IPS-15b (cell line): Measurements from ENCODE around the gene KRTAP9-7.
"Not testable (repeated sequence)": the region's sequence is repeated elsewhere in the genome, so short reads cannot be mapped to it uniquely, and the experiment has no call there.

Source experiments
- H3K27me3 ChIP-seq: one replicate; pipeline ENCODE4 v1.6.1; 2013; ENCODE audit warnings: low read length; ENCODE audit not compliant: control insufficient read depth, insufficient read depth
- H3K36me3 ChIP-seq: one replicate; pipeline ENCODE4 v1.6.1; 2013; ENCODE audit warnings: low read length; ENCODE audit not compliant: control insufficient read depth, insufficient read depth
- H3K4me1 ChIP-seq: one replicate; pipeline ENCODE4 v1.6.1; 2013; ENCODE audit warnings: mild to moderate bottlenecking, low read length; ENCODE audit not compliant: control insufficient read depth, insufficient read depth
- H3K4me3 ChIP-seq: one replicate; pipeline ENCODE4 v1.5.1; 2013; ENCODE audit warnings: low read depth, low read length
- H3K9ac ChIP-seq: one replicate; pipeline ENCODE4 v1.6.1; 2013; ENCODE audit warnings: low read depth, mild to moderate bottlenecking, low read length
- H3K9me3 ChIP-seq: one replicate; pipeline ENCODE4 v1.6.1; 2013; ENCODE audit warnings: mild to moderate bottlenecking, low read length; ENCODE audit not compliant: control insufficient read depth, insufficient read depth

KRTAP9-7 gene

DNA sequence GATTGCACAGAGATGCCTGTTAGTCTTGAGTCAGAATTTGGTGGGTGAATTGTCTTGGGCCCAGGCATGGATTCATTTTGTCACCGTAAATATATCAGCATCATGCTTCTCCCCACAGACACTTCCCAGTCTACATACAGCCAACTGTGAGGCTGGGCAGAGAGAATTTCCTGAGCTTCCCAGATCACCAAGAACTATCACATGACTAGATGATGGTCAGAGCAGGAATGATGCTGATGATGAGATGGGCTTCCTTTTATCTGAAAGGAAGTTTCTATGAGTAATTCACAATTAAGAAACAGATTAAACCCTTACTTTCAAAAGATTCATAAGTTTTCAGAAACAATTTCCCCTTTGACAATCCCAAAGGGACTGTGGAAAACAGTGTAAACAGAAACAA lies 20.6 kb upstream of the KRTAP9-7 start:
- H3K9ac ChIP-seq: no peak overlapping the region
- no peaks in the 10 kb centered on the region for H3K36me3 ChIP-seq
- H3K4me3 ChIP-seq: no peak overlapping the region
- no peaks in the 10 kb centered on the region for H3K27me3 ChIP-seq
- H3K4me1 ChIP-seq: no peaks in the 10 kb centered on the region
- H3K9me3 ChIP-seq: no peaks in the 10 kb centered on the region

DNA sequence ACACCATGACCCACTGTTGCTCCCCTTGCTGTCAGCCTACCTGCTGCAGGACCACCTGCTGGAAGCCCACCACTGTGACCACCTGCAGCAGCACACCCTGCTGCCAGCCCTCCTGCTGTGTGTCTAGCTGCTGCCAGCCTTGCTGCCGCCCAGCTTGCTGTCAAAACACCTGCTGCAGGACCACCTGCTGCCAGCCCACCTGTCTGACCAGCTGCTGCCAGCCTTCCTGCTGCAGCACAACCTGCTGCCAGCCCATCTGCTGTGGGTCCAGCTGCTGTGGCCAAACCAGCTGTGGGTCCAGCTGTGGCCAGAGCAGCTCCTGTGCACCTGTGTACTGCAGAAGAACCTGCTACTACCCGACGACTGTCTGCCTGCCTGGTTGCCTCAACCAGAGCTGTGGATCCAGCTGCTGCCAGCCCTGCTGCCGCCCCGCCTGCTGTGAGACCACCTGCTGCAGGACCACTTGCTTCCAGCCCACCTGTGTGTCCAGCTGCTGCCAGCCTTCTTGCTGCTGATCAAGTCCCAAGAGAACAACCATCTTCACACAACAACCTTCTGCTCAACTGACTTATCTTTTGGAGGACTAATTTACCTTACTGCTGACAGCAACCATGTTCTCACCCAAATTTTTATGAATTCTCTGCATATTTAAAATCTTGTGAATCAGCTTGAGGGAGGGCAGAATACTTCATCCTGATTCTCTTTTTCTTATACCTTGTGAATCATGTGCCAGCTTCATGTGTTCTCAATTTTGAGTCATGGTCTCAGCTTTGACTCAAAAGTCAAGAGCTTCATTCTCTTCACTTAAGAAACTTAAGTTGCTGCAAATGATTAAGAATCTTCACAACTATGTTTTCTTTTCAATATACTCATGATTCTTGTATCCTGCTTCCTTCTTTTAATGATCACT lies 19.9 kb upstream of the KRTAP9-7 start, which contains the start of gene KRTAP9-9:
Gene KRTAP9-9, plus strand, starts transcription at position 4 of the 910 bp plus-strand sequence.
- not testable (repeated sequence) for H3K4me3 ChIP-seq, H3K36me3 ChIP-seq, H3K9ac ChIP-seq, H3K4me1 ChIP-seq, H3K9me3 ChIP-seq, H3K27me3 ChIP-seq

DNA sequence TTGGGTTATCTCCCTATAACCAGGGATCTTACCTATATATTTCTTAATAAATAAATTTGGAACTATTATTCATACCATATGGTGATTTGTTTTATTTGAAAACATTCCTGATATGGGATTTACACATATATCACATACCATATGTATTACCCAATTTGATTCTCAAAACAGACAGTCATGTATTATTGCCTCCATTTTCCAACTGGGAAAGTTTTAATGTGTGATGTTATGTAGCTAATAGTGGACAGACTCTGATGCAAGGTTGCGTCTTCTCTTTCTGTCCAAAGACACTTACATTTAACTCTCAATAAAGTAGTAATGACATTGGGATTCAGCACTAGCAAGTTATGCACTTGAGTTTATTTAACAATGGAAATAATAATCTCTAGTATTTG lies 19.2 kb upstream of the KRTAP9-7 start:
- H3K27me3 ChIP-seq: no peaks in the 10 kb centered on the region
- H3K36me3 ChIP-seq: no peaks in the 10 kb centered on the region
- H3K4me1 ChIP-seq: no peaks in the 10 kb centered on the region
- no peak overlapping the region for H3K9ac ChIP-seq
- no peak overlapping the region for H3K4me3 ChIP-seq
- no peaks in the 10 kb centered on the region for H3K9me3 ChIP-seq

DNA sequence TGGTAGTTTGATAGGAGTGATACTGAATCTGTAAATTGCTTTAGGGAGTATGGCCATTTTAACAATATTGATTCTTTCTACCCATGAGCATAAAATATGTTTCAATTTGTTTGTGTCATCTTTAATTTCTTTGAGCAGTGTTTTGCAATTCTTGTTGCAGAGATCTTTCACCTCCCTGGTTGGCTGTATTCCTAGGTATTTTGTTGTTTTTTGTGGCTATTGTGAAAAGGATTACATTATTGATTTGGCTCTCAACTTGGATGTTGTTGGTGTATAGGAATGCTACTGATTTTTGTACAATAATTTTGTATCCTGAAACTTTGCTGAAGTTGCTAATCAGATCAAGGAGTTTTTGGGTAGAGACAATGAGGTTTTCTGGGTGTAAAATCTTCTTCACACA lies 17.1 kb upstream of the KRTAP9-7 start:
- no peaks in the 10 kb centered on the region for H3K27me3 ChIP-seq
- no peaks in the 10 kb centered on the region for H3K36me3 ChIP-seq
- H3K4me1 ChIP-seq: no peaks in the 10 kb centered on the region
- no peak overlapping the region for H3K9ac ChIP-seq
- H3K4me3 ChIP-seq: no peak overlapping the region
- H3K9me3 ChIP-seq: no peaks in the 10 kb centered on the region

DNA sequence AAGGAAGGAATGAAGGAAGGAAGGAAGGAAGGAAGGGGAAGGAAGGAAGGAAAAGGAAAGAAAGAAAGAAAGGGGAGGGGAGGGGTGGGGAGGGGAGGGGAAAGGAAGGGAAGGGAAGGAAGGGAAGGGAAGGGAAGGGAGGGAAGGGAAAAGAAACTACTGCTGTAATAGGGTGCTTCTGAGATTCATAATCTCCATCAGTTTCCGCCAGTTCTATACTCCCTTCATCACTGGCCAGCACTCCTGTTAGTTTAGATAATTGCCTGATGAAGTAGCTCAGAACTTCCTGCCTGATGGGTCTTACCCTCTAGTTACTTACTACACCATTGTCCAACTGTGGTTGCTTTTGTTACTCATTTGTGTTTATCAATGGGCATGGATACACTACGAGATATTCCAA lies 12.3 kb upstream of the KRTAP9-7 start:
- H3K9ac ChIP-seq: no peak overlapping the region
- H3K36me3 ChIP-seq: no peaks in the 10 kb centered on the region
- no peaks in the 10 kb centered on the region for H3K9me3 ChIP-seq
- no peak overlapping the region for H3K4me3 ChIP-seq
- no peaks in the 10 kb centered on the region for H3K27me3 ChIP-seq
- H3K4me1 ChIP-seq: no peaks in the 10 kb centered on the region

DNA sequence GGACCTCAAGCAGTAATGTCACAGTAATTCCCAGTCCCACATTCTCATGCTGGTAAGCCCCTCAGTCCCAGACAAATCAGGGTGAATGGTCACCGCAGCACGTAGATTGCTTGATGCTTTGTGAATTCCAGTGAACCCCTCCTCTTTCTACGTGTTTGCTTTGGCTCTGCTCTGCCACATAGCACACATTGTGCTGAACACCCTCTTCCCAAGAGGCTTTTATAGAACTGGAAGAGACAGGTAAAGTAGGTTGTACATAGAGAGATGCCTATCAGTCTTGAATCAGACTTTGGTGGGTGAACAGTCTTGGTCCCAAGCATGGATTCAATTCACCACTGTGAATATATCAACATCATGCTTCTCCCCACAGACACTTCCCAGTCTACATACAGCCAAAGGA lies 10.9 kb upstream of the KRTAP9-7 start:
- Histone ChIP-seq H3K4me1 (no peaks in the 10 kb centered on the region), H3K27me3 (no peaks in the 10 kb centered on the region), H3K9ac (no peak overlapping the region), H3K9me3 (no peaks in the 10 kb centered on the region), H3K4me3 (no peak overlapping the region), H3K36me3 (no peaks in the 10 kb centered on the region)

DNA sequence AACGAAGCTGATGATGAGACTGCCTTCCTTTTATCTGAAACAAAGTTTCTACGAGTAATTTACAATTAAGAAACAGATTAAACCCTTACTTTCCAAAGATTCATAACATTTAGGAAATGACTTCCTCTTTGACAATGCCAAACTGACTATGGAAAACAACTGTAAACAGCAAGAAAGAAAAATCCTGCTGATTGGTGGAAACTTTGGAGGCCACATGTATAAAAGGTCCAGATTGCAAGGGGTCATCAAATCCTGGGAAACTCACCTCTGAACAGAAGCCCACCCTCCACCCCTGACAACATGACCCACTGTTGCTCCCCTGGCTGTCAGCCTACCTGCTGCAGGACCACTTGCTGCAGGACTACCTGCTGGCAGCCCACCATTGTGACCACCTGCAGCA lies 10.4 kb upstream of the KRTAP9-7 start, which contains the start of gene KRTAP9-6:
Gene KRTAP9-6, plus strand, starts transcription at position 301 of the 400 bp plus-strand sequence. Its CDS starts 0 bp downstream, at position 301.
- H3K27me3 ChIP-seq: no peaks in the 10 kb centered on the region
- H3K9me3 ChIP-seq: no peaks in the 10 kb centered on the region
- H3K9ac ChIP-seq: no peak within 1 kb of the TSS
- no peak within 1 kb of the TSS for H3K4me3 ChIP-seq
- H3K36me3 ChIP-seq: no peaks in the 10 kb centered on the region
- no peaks in the 10 kb centered on the region for H3K4me1 ChIP-seq

DNA sequence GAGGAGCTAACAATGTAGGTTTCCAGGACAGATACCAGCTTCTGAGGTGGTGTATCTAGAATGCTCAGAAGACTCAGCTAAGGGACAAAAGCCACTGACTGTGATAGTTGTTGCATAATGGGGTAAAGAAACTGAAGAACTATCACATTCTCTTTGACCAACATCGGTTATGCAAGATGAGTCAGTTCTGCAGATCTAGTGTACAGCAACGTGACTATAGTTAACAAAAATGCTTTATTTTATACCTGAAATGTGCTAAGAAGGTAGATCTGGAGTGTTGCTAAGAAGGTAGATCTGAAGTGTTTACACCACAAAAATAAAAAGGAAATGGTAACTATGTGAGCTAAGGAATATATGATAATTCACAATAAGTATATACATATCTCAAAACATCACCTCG lies 7.8 kb upstream of the KRTAP9-7 start:
- Histone ChIP-seq H3K27me3 (no peaks in the 10 kb centered on the region), H3K9ac (no peak overlapping the region), H3K9me3 (no peaks in the 10 kb centered on the region), H3K4me1 (no peaks in the 10 kb centered on the region), H3K4me3 (no peak overlapping the region), H3K36me3 (no peaks in the 10 kb centered on the region)

DNA sequence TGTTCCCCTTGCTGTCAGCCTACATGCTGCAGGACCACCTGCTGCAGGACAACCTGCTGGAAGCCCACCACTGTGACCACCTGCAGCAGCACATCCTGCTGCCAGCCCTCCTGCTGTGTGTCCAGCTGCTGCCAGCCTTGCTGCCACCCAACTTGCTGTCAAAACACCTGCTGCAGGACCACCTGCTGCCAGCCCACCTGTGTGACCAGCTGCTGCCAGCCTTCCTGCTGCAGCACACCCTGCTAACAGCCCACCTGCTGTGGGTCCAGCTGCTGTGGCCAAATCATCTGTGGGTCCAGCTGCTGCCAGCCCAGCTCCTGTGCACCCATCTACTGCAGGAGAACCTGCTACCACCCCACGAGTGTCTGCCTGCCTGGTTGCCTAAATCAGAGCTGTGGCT lies 4.2 kb upstream of the KRTAP9-7 start:
- not testable (repeated sequence) for H3K4me3 ChIP-seq, H3K27me3 ChIP-seq, H3K36me3 ChIP-seq, H3K9me3 ChIP-seq, H3K4me1 ChIP-seq, H3K9ac ChIP-seq

DNA sequence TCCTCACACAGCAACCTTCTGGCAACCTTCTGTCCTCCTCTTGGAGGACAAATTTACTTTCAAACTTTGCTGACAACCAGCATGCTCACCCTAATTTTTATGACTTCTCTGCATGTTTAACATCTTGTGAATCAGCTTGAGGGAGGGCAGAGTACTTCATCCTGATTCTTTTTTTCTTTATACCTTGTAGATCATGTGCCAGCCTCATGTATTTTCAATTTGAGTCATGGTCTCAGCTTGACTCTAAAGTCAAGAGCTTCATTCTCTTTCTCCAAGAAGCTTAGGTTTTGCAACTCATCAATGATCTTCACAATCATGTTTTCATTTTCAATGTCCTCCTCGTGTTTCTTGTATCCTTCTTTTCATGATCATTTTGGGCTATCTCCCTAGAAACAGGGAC lies 3.6 kb upstream of the KRTAP9-7 start:
- Histone ChIP-seq H3K9me3 (no peaks in the 10 kb centered on the region), H3K9ac (no peak overlapping the region), H3K4me1 (no peaks in the 10 kb centered on the region), H3K36me3 (no peaks in the 10 kb centered on the region), H3K27me3 (no peaks in the 10 kb centered on the region), H3K4me3 (no peak overlapping the region)

DNA sequence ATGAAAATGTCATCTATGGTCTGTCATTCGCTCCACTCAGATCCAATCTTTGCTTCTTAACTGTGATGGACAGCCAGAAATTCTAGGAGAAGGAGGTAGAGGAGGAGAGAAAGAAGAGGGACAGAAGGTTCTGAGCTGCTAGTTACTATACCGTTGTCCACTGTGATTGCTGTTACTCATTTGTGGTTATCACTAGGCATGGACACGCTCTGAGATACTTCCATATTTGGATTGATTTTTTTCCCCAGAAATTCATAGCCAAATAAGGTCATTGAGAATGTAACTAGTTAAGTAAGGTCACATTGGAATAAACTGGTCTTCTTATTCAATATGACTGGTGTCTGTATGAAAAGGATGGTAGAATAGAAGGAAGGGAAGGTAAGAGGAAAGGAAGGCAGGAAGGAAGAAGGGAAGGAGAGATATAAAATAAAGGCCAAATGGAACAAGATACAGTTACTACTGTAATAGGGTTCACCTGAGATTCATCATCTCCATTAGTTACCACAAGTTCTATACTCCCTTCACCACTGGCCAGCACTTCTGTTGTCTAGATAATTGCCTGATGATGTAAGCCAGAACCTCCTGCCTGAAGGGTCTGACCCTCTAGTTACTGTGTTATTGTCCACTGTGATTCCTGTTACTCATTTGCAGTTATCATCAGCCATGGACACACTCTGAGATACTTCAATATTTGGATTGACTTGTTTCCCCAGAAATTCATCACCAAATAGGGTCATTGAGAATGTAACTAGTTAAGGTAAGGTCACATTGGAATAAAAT lies 2.9 kb downstream of the KRTAP9-7 start:
- Histone ChIP-seq H3K36me3 (no peaks in the 10 kb centered on the region), H3K27me3 (no peaks in the 10 kb centered on the region), H3K4me1 (no peaks in the 10 kb centered on the region), H3K4me3 (no peak overlapping the region), H3K9ac (no peak overlapping the region), H3K9me3 (no peaks in the 10 kb centered on the region)

DNA sequence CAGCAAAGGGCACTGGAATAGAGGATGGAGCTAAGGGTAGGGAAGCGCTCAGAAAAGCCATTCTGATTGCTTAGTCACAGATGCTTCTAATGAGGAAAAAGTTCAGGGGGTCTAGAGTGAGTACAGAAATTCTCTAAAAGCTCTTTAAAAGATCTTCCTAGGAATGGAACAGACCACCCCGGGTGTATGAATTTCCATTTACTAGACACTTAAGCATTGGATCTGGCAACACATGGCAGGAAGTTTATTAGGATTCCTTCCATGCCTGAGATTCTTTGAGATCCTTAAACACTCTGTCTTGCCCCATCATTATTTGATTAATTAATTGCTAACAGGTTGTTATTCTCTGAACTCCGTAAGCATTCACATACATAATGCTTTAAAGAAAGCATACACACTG lies 8.5 kb downstream of the KRTAP9-7 start:
- no peak overlapping the region for H3K9ac ChIP-seq
- H3K27me3 ChIP-seq: no peaks in the 10 kb centered on the region
- H3K4me3 ChIP-seq: no peak overlapping the region
- no peaks in the 10 kb centered on the region for H3K36me3 ChIP-seq
- no peaks in the 10 kb centered on the region for H3K9me3 ChIP-seq
- no peaks in the 10 kb centered on the region for H3K4me1 ChIP-seq
